NCI-H748 (cell line): ENCODE results near the gene ALG1.

Experiments
- DNase-seq: peaks from one replicate; lab custom pipeline; 2025; ENCODE audit not compliant: unreplicated experiment; lab: John Stamatoyannopoulos, UW

ALG1 gene, protein sequence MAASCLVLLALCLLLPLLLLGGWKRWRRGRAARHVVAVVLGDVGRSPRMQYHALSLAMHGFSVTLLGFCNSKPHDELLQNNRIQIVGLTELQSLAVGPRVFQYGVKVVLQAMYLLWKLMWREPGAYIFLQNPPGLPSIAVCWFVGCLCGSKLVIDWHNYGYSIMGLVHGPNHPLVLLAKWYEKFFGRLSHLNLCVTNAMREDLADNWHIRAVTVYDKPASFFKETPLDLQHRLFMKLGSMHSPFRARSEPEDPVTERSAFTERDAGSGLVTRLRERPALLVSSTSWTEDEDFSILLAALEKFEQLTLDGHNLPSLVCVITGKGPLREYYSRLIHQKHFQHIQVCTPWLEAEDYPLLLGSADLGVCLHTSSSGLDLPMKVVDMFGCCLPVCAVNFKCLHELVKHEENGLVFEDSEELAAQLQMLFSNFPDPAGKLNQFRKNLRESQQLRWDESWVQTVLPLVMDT

DNA sequence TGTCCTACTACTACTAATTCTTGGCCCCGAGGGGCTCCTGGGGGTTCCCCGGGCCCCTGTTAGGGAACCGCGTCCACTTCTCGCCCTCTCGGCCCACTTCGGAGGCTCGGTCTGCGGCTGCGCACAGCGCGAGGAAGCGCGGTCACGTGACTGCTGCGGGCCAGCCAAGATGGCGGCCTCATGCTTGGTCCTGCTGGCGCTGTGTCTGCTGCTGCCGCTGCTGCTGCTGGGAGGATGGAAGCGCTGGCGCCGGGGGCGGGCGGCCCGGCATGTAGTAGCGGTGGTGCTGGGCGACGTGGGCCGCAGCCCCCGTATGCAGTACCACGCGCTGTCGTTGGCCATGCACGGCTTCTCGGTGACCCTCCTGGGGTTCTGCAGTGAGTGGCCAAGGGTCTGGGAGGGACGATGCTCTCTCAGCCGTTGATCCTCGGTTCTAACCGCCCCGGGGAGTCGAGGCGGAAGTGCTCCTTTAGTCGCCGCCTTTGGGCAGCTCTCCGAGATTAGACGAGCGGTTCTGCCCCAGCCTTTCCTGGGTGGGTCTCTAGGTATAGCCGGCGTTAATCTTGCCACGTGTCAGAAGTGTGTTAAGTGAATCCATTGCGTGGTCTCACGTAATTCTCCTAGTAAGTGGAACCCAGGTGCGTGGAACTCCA is at the start of gene ALG1:
TSS of gene ALG1 (plus strand) at position 163 of the 653 bp plus-strand sequence. CDS start at position 170, 7 bp downstream.
- peak; percentile 83 for DNase-seq

DNA sequence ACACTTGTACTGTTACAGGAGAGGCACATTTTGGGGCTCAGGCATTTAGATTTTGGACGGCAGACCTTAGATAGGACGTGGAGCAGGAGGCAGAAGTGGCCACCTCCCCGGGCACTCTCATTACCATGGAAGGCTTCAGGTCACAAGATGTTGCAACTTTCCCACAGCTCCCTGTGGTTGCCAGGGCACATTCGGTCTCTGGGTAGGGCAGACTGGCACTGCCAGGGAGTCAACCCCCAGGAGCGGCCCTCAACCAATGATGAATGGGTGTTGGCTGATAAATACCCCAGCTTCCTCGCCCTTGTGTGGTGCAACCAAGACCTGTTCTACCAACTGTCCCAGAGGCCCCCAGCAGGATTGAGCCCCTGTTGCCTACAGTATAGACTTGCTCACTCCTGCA is 49.1 kb upstream of the ALG1 start:
- no peak for DNase-seq

- DNase-seq = peak; percentile 35
Observed at GRCh38 chr16:5024632-5025031, 47.0 kb upstream of the ALG1 start.

GRCh38 chr16:5025171-5025632 is 46.4 kb upstream of the ALG1 start:
- peak; percentile 48 for DNase-seq

- DNase-seq = no peak
Observed at GRCh38 chr16:5026664-5027063, 45.0 kb upstream of the ALG1 start.

DNA sequence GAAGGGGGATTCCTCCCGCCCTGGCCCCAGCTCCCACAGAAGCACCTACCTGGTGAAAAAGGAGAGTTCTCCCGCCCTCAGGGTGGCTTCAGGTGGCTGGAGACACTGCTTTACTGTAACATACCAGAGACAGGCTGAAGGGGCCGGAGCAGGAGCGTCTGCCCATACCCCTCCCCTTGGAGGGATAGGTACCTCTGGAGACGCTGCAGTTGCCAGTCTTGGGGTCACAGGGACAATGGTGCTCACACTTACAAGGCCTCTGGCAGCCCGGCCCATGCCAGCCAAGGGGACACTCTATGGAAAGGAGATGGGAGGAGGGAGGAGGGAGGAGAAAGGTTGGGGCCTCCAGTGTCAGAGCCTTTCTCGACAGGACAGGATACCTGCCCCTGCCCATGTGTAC is 44.6 kb upstream of the ALG1 start:
- no peak for DNase-seq

- DNase-seq = no peak
Observed at GRCh38 chr16:5027575-5028235, 43.9 kb upstream of the ALG1 start.

DNA sequence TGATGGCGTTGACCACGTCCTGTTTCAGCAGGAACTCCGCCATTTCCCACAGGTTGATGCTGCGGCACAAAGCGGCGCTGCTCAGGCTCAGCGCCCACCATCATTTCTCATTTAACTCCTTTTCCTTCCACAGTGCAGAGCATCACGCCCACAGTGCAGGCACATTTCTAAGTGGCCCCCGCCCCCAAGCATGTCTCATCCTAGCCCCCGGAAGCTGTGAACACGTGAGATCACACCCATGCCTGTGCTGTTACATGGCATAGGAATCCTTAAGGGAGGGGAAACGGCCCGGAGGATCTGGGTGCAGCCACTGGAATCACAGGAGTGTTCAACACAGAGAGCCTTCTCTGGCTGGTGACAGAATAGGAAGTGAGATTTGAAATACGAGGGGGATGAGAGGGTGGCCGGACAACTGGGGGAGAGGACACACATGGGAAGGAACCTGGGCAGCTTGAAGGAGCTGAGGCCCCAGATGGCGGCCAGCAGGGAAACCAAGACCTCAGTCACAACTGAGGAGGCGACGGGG is 42.6 kb upstream of the ALG1 start:
- no peak for DNase-seq

DNA sequence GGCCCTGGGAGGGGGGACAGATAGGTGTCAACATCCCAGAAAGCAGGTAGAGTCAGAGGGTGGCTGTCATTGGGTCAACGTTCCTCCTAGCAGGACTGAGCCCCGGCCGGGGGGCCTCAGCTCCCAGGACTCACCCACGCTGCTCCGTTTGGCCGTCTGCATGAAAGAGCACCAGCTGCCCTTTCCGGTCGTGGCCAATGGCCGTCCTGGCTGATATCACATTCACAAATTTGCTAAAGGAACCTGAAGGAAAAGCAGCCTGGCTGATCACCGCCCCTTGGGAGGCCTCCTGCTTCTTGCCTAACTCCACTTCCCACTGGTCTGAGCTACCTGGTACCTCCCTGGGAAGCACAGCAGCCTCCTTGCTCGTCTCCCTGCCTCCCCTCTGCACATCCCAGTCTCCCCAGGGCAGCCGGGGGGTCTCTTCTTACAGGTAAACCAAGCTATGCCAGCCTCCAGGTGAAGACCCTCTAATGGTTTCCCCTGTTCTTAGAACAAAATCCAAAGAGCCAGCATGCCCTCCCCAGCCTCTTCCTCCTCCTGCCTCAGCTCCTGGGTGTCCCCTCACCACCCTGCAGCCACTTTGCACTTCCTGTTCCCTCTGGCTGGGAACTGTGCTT is 41.3 kb upstream of the ALG1 start:
- DNase-seq = no peak

DNA sequence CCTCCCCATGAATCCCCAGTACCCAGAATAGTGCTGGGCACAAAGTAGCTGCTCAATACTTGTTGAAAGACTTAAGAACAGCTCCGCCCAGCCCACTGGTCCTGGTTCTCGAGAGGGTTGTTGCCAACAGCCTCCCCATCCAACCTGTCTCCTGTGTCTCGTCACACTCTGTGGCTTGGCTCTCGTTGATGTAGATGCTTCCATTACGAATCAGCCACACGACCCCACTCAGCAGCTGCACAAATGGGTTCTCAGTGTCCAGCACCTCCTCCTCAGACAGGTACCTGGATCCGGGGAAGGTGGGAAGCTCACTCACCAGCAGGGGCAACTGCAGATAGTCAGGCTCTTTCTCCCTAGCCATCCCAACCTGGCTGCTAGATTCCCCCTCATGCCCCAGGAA is 40.0 kb upstream of the ALG1 start:
- DNase-seq = no peak

GRCh38 chr16:5032748-5033167 is 38.9 kb upstream of the ALG1 start:
- DNase-seq = no peak

DNA sequence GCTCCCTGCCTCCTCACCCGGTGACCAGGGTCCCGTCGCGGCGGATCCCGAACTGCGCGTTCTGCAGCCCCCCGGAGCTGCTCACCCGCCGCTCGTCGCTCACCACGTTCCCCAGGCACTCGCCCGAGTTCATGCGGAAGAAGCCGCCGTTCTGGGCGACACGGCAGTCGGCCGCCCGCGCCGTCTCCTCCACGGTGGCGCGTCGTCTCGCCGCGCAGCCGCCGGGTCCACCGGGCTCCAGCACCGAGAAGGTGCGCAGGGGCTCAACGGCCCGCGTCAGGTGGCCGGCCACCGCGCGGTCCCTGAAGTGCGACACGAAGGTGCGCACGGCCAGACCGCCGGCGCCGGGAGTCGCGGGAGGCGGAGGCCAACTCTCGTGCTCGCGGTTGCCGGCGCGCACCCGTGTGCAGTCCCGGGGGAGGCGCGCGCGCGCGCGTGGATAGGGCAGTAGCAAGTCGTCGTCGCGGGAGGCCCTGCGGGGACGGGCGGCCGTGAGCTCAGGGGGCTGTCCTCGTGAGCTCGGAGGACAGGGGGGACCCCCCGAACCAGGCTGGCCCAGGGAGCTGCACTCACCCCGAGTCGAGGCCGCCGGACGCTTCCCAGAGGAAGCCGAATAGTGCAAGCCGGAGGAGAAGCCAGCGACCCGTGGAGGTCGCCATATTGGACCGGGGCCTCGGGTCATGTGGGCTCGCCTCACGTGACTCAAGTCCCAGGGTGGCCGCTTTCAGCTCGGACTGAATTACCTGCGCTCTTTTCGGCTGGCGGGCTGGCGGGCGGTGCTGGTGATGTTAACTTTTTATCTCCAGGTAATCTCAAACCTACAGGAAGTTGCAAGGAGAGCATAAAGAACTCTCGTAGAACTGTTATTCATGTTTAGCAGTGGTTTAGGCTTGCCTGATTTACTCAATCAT is 38.1 kb upstream of the ALG1 start, which contains the start of gene NAGPA:
TSS of gene NAGPA (minus strand) at position 680 of the 911 bp plus-strand sequence. CDS start at position 659, 21 bp downstream.
- peak; percentile 75 for DNase-seq

GRCh38 chr16:5034167-5034523 is 37.5 kb upstream of the ALG1 start:
- DNase-seq = no peak

GRCh38 chr16:5035909-5036227 is 35.8 kb upstream of the ALG1 start:
- no peak for DNase-seq

- no peak for DNase-seq
Observed at GRCh38 chr16:5036228-5037156, 35.2 kb upstream of the ALG1 start.

DNA sequence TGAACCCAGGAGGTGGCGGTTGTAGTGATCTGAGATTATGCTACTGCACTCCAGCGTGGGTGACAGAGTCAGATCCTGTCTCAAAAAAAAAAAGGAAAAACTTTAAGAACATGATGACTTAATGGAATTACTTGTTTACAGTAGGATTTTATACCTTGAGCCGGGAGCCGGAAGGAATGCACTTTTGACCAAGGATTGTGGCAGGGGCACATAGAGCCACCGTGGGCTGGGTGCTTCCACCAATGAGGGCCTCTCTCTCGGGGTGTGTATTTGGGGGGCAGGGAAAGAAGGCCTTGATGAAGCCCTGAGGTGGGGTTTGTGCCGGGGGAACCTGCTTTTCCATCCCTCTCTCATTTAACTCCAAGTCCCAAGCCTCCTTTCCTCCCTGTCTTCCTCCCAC is 31.2 kb upstream of the ALG1 start:
- DNase-seq = no peak

DNA sequence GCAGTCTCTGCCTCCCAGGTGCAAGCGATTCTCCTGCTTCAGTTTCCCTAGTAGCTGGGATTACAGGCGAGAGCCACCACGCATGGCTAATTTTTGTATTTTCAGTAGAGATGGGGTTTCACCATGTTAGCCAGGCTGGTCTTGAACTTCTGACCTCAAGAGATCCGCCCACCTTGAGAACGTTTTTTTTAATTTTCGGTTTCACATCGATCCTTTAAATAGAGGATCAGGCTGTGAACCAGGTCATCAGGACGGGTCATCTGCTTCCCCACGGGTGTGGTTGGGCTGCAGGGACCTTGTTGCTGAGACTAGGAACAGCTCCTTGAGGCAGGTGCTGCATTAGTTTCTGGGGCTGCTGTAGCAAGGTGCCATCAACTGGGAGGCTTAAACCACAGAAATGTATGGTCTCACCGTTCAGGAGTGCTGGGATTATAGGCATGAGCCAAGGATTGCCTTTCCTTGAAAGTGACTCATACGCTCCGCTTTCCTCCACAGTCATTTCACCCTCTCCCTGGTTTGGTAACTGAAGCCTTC is 30.0 kb upstream of the ALG1 start:
- no peak for DNase-seq

GRCh38 chr16:5042574-5043171 is 29.0 kb upstream of the ALG1 start:
- DNase-seq = peak; percentile 31
